ENCODE data around the gene FSTL1.

Gene FSTL1

DNA sequence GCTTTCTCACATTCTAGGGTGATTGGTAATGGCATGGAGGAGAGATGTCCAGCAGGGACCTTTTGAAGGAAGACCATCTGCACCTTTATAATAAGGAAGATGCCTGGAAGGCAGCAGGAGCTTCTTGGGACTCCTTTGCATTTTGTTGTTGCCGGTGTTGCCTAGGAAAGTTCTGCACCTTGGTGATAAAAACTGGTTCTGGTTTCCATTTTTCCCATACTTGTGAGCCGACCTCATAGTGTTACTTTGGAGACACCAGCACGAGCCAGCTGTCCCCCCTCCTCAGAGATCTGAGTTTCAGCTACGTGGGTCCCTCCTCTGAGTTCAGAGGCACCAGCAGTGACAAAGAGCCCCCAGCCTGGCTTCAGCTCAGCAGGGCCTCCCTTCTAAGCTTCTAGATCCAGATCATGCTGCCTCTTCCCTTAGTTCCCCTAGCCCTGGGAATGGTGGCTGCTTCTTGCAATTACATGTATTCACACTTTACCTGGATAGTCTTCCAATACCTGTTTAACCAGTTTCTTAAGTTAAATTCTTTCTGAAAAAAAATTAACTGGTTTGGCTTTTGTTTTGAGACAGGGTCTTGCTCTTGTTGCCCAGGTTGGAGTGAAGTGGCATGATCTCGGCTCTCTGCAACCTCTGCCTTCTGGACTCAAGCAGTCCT is 18.0 kb upstream of the FSTL1 start:
- DNase-seq, result no peak

DNA sequence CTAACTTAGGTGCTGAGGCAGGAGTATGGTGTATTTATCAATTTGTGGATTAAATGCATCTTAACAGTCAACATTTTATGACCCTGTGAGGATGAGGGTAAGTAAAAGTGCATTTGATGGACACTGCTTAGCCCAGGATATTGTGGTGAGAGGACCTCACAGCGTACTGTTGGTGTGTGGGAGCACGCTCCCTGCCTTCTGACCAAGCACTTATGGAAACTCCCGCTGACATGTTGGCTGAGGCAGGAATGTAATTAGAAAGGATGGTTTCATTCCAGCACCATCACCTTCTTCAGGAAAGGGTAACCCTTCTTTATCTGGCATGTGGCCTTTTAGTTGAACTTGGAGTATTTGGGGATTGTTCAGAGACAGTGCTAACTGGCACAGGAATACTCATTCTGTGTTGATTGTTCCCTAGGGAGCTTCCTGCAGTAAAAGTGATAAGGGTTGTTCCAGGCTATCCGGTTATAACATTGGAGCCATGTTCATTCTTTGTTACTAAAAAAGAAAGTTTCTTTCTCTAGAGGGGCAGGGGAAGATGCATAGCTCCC is 11.7 kb upstream of the FSTL1 start:
- DNase-seq, result no peak

DNA sequence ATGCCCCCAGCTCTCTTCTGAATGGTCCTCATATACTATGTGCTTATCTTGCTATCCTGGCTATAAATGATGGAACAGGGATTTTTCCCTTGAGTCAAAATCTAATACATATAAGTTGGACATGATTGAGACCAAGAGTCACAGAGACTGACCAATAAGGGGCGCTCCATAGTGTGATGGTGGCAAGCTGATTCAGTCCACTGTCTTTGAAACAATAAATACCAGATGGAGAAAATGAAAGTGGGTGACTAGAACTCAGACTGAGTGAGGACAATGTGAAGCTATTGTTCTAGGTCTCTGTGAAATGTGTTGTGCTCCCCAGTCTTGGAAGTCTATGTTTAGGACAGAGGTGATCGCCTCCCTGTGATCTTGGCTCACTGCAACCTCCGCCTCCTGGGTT is 10.6 kb upstream of the FSTL1 start:
- no peak for DNase-seq

DNA sequence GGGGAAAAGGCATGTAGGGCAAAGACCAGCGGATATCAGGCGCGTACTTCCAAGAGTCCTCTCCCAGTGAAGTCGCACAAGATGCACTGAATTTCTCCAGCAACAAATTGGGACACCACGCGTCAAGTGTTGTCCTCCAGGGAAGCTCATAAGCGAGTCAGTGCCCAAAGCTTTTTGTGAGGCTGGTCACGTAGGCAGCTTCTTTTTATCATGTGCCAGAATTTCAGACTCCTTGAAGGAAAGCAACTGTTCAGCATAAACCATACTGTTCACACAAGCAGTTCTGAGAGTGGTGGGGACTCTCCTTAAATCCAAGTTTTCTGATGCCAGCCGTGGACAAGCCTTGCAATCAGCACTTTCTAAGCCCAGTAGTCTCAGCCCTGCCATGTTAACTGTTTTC is 10.1 kb upstream of the FSTL1 start:
- no peak for DNase-seq

DNA sequence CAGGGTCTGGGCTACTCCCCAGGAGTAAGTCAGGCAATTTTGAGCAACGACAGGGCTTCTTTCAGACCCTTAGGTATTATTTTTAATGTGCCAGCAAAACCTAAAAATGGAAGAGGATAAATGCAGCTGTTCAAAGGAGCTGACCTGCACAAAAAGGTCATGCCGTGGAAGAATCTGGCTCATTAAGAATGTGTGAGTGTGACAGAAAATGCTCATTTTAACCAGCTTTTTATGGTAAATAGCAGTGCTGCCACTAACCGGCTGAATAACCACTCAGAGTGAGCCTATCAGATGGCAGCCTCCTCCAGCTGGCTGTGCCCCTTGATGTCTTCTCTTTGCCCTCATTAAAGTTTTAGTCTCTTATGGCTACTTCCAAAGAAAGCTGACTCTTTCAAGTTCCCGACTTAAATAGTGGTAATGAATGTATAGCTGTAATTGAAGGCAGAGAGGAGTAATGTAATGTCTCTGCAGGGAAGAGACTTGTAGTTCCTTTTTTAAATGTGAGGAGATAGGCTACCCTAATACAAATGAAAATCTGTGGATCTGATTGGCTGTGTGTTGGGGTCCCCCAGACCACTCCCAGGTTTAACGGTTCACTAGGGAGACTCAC is 9.5 kb upstream of the FSTL1 start:
- no peak for DNase-seq

DNA sequence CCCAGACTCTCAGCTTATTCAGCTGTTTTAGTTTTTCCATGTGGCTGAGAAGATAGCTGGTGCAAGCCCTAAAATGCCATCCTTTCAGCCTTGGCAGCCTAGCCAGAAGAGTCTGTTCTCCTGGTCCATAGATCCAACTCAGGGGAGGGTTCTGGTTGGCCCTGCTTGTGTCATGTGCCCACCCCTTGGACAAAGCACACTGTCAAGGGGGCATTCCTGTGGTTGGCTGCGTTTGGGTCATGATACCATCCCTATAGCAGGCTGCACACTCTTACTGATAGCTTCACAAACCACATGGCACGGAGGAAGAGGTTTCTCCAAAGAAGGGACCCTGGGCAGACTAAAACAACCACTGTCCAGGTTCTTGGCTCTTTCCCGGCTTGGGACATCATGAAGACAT is 8.4 kb upstream of the FSTL1 start:
- no peak for DNase-seq

DNA sequence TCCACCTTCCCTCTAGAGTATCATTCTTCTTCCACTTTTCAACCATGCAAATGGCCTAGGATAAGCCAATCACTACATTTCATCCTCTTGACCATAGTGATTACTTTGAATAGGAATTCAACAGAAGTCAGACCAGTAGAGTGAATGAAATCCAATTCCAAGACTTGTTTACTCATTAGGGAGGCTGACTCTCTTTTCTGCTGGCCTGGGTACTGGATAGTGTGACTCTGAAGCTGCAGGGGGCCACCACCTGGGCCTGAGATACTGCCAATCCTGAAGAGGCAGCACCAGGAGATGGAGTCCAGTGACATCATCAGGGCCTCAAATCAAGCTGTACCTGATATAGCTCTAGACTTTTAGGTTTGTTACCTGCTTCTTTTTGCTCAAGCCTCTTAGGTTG is 7.0 kb upstream of the FSTL1 start:
- no peak for DNase-seq

DNA sequence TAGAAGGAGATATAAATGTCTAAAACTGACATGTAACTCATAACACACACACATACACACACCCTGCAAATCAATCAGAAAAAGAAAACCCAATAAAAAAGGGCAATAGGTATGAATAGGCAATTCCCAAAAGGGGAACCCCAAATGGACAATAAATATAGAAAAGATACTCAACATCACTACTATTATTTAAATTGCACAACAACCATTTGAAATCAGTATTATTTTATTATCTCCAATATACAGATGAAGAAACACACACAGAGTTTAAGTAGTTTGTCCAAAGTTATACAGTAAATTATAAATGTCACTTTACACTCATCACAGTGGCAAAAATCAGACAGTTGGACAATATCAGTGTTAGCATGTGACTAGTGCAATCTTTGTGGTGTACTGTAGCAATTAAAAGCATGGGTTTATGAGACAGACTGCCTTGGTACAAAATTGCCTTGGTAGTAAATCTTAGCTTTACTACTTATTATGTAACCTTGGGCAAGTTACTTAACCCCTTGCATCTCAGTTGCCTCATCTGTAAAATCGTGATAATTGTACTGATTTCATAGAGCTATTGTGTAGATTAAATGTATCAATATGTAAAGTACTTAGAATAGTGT is 3.4 kb upstream of the FSTL1 start:
- no peak for DNase-seq

DNA sequence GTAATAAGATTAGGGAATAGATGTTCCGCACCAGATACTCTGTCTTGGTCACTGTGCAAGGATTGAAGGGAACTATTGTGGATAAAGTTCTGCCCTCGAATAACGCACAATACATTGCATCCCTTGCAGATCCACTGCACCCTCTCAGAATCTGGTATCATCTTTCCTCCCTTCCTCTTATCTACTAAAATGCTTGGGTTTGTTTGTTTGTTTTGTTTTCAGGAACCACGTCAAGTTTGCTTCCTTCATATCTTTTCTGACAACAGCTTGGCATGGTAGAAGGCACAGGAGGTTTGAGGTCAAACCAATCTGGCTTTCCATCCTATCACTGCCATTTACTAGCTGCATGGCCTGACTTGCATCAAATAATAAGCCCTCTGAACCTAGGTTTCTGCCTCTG is 2.0 kb upstream of the FSTL1 start:
- DNase-seq, result no peak

DNA sequence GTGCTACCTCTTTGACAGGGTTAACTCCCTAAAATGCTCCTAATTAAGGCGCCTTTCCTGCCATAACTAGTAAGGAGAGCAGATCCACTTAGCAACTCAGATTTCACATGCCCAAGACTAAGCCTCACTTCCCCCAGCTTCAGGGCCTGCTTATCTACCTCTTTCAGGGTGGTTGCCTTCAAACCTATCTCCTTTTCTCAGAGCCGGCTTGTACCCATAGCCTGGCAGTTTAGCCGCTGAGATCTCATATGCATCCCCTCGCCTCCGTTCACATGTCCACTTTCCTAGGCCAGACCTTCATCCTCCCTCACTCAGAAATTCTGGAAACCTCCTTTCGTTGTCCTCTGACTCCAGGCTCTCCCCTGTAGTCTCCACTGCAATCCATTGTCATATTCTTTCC is 1.0 kb upstream of the FSTL1 start:
- DNase-seq, result no peak

DNA sequence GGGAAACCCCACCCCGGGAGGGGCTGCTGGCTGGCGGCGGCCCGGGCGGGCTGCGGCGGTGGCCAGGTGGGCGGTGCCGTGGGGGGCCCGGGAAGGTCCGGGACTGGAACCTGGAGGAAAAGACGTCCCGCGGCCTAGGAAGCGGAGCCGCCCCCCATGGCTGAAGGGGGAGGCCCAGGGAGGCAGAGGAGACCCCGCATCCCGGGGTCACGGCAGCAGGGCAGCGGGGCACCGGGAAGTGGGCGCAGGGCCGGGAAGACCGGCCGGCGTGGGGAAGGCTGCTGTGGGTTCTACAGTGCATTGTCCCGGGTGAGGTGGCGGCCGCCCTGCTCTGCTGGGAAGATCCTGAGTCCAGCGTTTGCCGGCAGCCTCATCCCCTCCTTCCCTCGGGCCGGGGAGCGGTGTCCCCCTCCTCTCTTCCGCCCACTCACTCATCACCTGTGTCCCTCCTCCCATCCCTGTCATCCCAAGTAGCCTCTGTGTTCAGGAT is 525 bp upstream of the FSTL1 start:
- no peak for DNase-seq

DNA sequence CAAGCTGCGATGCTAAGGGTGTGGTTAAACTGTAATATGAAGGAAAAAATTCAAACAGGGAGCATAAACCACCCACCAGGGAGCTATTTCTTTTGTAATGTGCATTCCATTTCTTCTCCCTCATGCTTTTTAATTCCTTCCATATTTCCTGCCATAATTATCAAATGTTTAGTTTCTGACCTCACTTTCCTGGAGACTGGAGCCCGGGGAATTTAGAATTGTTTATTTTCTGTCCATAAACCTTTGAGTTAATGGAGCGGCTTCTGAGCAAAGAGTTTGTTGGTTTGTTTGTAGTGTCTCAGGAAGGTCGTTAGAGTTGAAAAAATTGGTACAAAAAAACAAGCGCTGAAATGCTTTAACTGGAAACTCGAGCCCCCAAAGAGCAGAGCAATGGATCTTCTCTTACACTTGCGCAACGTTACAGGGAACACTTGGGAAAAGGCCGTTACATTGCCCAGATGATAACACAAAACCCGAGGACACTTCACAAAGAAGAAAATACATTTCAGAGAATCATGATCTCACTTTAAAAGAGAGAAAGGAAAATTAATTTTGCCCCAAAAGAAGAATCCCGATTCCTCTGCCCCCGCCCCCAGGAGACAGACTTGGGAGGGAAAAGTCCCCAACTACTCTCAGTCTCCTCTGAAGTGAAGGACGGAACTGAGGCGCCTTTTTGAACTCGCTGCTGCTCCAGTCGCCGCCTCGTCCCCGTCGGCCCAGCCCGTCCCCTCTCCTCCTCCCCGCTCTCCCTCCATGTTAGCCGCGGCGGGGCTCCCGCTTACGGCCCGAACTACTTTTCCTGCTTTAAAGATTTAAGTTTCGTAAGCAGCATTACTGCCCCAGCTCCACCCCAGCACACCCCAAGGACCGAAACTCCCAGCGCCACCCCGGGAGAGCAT is 842 bp downstream of the FSTL1 start:
- no peak for DNase-seq

DNA sequence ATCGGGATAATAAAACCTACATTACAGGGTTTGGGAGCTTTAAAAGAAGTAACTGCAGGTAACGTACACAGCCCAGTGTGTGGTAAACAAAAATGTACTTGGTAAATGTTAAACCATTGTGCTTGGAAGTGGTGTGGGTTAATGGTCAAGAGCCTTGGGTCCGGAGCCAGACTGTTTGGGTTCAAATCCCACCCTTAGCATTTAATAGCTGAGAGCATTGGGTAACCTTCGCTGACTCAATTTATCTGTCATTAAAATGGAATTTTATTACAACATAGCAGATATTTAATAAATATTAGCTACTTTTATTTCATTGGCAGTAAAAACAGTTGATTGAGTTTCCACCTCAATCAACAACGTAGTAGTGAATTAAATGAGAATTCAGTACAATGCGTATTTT is 1.5 kb downstream of the FSTL1 start:
- no peak for DNase-seq

DNA sequence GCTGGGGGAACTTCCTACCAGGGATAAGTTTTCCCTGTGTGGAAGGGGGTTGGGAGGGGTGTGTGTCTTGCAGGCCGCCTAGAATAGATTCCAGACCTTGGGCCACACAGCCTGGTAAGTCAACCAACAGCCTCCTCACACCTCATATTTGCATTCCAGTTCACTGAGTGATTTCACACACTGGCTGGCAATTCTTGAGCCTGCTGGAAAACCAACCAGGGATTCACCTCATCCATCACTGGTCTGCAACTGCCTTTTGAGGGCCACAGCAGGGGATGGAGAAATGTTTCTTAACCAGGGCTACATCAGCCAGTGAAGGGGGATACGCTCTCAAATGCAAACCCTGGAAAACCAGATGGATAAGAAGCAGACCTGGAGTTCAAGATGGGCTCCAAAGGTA is 2.0 kb downstream of the FSTL1 start:
- DNase-seq, result no peak

DNA sequence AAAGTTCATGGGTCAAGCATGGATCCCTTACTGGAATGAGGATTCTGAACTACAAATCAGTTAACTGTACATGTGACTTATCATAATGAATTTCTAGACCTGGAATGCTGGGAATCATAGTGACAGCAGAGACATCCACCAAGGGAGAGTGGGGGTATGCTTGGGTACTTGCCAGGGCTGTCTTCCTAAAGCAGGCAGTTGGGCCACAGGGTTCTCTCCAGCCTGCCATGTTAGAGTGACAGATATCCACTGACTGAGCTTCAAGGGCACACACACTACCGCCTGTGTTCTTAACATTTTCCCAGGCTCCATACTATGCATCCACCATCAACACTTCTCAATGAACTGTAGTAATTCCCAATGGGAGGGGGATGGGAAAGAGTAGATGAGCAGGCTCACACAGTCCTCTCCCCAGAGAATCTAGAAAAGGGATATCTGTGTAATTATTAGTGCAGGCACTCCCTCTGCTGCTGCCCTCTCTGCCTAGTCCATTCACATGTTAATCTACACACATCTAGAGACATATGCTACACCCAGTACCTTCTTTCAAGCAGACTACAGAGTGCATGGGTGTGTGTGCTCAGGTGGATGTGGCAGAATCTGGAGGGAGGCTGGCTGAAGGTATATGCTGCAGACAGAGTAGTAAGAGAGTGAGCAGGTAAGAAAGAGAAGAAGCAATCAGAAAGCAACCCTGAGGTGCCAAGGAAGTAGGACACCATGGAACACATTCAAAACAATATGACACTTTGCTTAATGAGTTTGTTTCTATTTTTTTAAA is 3.7 kb downstream of the FSTL1 start:
- no peak for DNase-seq

DNA sequence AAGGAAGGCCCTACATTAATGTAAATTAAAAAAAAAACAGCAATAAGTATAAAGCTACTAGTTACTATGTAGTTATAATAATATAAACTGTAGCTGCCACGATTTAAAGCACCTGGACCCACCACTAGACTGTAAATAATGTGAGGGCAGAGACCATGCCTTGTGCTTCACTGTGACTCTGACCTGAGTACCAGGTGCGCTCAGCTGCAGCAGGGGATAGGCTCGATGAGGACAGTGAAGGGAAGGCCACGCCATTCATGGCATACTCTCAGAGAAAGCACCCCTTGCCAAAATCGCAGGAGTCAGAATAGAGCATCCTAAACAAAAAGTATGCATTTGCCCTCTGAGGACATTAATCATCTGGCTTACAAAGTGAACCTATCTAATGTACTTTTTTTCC is 5.1 kb downstream of the FSTL1 start:
- no peak for DNase-seq

DNA sequence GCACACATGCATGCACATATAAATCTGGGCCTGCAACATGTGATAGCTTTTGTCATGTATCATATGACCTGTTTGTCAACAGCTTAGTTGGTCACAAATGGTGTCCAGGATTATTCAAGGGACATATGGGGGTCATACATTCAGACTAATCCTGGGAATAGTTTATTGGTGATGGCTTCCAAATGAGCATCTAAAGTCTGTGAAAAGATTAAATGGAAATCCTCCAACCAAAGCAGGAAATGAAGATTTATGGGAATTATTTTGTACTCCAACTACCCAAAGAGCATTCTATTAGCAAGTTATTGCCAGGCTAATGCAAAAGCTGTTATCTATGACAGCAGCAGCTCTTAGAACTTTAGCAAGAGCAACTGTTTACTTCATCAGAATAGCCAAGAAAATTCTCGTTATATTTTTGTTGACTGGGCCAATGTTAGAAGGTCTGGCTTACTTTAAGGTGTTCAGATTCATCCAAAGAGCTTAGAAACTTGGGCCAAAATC is 7.1 kb downstream of the FSTL1 start:
- DNase-seq, result no peak

DNA sequence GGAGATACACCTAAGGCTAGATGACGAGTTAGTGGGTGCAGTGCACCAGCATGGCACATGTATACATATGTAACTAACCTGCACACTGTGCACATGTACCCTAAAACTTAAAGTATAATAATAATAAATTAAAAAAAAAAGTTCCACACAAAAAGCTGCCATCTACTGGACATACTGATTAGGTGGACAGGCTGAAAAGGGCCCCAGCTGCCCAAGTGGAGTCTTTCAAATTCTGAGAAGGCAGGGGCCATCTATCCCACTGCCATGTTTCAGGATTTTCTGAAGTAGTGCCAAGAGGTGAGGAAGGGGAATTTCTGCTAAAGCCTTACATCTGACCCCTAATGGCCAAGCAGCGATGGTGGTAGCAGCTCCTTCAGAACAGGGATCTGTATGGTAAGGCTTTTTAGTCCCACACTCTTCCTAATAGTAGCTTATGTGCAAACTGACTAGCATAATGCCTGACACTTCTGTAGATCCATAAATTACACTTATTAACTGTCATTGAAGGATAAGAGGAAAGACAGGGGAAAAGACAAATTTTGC is 7.7 kb downstream of the FSTL1 start:
- no peak for DNase-seq

DNA sequence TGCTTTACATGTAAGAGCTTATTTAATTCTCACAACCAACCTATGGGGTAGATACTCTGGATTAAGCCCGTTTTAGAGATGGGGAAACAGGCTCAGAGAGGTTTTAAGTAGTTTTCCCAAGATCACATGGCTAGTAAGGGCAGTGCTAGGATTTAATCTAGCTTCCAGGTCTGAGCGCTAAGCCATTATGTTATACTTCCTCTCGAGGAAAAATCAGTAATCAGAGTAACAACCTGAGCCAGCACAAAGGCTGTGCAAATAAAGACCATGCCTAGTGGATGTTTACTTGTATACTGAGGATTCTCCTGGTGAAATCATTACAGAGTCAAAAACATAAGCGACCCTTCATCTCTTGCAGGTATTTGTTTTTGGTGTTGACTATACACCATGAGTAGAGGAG is 9.0 kb downstream of the FSTL1 start:
- no peak for DNase-seq

DNA sequence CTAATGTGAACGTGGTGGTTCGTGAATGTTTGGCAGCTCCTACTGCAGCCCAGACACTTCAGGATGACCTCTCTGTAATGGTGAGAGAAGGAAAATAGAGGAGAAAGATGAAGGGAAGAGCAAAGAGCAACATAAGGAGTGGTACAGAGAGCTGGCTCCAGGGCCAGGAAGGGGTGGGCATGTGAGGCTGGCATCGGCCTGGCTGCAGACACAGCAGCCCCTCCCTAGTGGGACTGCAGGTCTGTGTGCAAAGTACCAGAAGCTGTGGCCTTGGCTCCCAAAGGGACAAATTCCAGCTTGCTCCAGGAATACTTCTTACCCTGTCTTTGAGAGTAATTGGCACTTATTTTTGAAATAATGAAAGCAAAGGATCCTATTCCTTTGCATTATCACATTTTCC is 10.0 kb downstream of the FSTL1 start:
- no peak for DNase-seq

DNA sequence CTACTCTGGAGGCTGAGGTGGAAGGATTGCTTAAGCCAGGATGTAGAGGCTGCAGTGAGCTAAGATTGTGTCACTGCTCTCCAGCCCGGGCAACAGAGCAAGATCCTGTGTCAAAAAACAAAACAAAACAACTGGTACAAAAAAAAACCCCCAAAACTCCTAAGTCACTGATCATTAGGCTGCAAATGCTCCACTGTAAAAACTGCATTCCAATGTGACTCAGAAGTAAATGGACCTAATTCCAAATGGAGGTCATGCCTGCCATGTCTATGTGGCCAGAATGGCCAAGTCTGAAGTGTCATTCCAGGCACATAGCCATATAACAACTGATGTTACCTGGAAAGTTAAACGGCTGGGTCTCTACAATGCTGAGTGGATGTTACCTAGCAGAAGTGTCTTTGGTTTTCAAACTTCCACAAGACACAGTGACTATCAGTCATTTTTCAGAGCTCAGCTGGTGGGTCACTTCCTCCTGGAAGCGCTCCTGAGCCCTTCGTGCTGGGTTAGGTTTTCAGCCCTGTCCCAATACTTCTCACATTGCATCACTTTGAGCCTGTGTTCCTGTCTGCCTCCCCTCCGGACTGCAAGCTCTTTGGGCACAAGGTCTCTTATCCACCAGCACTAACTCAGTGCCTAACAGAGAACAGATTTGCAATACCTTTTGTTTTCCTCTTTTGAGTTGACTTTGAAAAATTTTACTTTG is 10.6 kb downstream of the FSTL1 start:
- DNase-seq, result no peak
